ENCODE data around the gene FAHD2B. TPM values are rescaled to one million over a fixed set of nuclear protein-coding genes. Genes with fewer than 3 reads are reported as not detected.
"Not testable (repeated sequence)": the region's sequence is repeated elsewhere in the genome, so short reads cannot be mapped to it uniquely, and the experiment has no call there.

Gene FAHD2B
- total RNA-seq, 2 donors from 2014 or later: 36.3 to 49.7 TPM

DNA sequence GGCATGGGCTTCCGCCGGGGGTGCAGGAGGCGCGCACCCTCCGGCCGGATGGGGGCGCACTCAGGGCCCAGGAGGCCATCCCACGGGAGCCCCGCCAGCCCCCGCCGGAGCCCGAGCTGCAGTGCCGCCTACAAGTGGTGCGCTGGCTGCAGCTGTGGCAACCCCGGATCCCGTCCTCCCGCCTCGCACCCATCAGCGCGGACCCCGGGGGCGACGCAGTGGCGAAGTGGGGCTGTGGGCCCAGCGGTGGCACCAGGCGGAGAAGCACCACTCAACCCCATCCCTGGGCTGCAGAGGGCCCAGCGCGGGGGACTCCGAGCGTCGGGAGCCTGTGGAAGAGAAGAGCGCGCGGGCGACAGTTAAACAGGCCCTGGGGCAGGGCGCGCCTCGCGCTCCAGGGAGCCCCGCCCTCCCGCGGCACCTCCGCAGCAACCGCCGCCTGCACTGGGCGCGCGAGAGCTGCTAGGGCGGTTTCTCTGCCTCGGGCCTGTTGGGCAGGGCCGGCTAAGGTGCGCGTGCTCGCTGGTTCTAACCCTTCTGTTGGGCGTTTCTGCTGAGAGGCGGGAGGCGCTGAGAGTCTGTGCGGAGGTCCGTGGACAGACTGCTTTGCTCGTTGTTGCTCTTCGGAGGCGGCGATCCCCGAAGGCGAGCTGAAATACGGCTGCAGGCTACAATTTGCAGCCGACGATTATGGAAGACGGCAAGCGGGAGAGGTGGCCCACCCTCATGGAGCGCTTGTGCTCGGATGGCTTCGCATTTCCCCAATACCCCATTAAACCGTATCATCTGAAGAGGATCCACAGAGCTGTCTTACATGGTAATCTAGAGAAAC lies 18.6 kb upstream of the FAHD2B start, which contains the start of gene ANKRD36:
TSS of gene ANKRD36 (plus strand) at position 104 of the 832 bp plus-strand sequence. CDS start at position 691, 587 bp downstream.
- not testable (repeated sequence) for H3K27me3 ChIP-seq (ENCODE audit: control insufficient read depth, insufficient read depth, low read length, poor library complexity, severe bottlenecking); H3K36me3 ChIP-seq (ENCODE audit: control insufficient read depth, insufficient read depth, low read length); H3K4me1 ChIP-seq (ENCODE audit: control insufficient read depth, insufficient read depth, low read length); H3K36me3 Mint-ChIP-seq (ENCODE audit: low read depth); H3K27me3 Mint-ChIP-seq (ENCODE audit: insufficient read depth); H3K4me1 Mint-ChIP-seq; H3K9me3 ChIP-seq (ENCODE audit: control insufficient read depth, low read length); H3K9me3 Mint-ChIP-seq
- Mint-ChIP-seq H3K4me3 (peak within 1 kb of the TSS; percentile 89), H3K27ac (peak within 1 kb of the TSS; percentile 94)
- H3K27ac ChIP-seq (ENCODE audit: low read depth, low read length): peak within 1 kb of the TSS; percentile 76
- H3K9ac ChIP-seq (ENCODE audit: extremely low read depth, low read length, poor library complexity, severe bottlenecking): peak within 1 kb of the TSS; percentile 53
- peak within 1 kb of the TSS; percentile 82 for H3K4me3 ChIP-seq (ENCODE audit: low read length)
- peak; percentile 91 for DNase-seq
- TF ChIP-seq, protein P1, sequence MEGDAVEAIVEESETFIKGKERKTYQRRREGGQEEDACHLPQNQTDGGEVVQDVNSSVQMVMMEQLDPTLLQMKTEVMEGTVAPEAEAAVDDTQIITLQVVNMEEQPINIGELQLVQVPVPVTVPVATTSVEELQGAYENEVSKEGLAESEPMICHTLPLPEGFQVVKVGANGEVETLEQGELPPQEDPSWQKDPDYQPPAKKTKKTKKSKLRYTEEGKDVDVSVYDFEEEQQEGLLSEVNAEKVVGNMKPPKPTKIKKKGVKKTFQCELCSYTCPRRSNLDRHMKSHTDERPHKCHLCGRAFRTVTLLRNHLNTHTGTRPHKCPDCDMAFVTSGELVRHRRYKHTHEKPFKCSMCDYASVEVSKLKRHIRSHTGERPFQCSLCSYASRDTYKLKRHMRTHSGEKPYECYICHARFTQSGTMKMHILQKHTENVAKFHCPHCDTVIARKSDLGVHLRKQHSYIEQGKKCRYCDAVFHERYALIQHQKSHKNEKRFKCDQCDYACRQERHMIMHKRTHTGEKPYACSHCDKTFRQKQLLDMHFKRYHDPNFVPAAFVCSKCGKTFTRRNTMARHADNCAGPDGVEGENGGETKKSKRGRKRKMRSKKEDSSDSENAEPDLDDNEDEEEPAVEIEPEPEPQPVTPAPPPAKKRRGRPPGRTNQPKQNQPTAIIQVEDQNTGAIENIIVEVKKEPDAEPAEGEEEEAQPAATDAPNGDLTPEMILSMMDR (conservative IDR thresholded peaks at IDR 0.05): peak; percentile 71
- 0% methylated on average over 5 to 51 of the region's 74 CpGs for WGBS, 2 experiments (ENCODE audit: insufficient coverage in 1 of 2, insufficient read length in 1 of 2)

DNA sequence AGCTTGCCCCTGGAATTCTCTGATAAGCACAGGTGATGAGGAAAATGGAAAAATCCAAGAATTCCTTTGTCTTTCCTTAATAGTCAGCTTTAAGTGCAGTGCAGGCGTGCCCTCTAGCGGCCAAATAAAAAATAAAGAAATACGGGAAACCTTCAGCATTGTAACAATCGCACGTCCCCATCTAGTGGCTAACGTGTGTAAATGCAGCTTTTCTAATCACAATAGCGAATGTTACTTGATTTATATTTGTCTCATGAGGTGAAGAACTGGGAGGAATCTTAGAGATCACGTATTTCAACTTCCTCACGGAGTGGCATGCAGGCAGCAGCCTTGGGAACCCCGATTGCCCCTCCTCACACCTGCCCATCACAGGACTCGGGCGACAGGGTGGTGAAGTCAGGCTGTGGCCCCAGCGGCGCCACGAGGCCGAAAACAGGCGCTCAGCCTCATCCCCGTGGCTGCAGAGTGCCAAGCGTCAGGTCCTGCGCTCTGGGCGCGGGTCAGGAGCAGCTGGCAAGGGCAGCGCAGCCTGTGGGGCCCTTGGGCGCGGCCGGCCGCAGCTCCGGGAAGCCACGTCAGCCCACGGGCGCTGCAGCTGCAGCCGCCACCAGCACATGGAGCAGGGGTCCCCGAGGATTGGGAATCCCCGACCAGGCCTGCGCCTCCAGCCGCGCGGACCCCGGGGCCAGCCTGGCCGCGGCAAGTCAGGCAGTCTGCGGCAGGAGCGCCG lies 17.8 kb upstream of the FAHD2B start:
- DNase-seq: peak; percentile 87
- Mint-ChIP-seq H3K27ac (peak overlapping the region; percentile 80), H3K4me3 (peak overlapping the region; percentile 89)
- Histone ChIP-seq H3K27ac (ENCODE audit: low read depth, low read length) (peak overlapping the region; percentile 76), H3K9ac (ENCODE audit: extremely low read depth, low read length, poor library complexity, severe bottlenecking) (peak overlapping the region; percentile 53), H3K4me3 (ENCODE audit: low read length) (peak overlapping the region; percentile 80)
- TF ChIP-seq, protein P1 (conservative IDR thresholded peaks at IDR 0.05): peak; percentile 90
- 1% methylated on average over 40 of the region's 44 CpGs; no CpG with 5 or more reads in 1 of the 2 experiments for WGBS, 2 experiments (ENCODE audit: insufficient coverage in 1 of 2, insufficient read length in 1 of 2)
- not testable (repeated sequence) for H3K4me1 Mint-ChIP-seq; H3K36me3 Mint-ChIP-seq (ENCODE audit: low read depth); H3K9me3 ChIP-seq (ENCODE audit: control insufficient read depth, low read length); H3K27me3 ChIP-seq (ENCODE audit: control insufficient read depth, insufficient read depth, low read length, poor library complexity, severe bottlenecking); H3K9me3 Mint-ChIP-seq; H3K36me3 ChIP-seq (ENCODE audit: control insufficient read depth, insufficient read depth, low read length); H3K4me1 ChIP-seq (ENCODE audit: control insufficient read depth, insufficient read depth, low read length); H3K27me3 Mint-ChIP-seq (ENCODE audit: insufficient read depth)

DNA sequence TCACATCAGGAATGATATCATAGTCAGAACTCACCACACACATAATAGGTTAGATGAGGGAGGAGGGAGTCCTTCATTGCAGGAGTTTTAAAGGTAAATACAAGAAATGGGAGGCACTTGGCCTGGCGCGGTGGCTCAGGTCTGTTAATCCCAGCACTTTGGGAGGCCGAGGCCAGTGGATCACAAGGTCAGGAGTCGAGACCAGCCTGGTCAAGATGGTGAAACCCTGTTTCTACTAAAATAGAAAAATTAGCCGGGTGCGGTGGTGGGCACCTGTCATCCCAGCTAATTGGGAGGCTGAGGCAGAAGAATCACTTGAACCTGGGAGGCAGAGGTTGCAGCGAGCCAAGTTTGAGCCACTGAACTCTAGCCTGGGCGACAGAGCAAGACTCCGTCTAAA lies 16.6 kb upstream of the FAHD2B start:
- H3K4me1 ChIP-seq (ENCODE audit: control insufficient read depth, insufficient read depth, low read length); H3K9me3 Mint-ChIP-seq; H3K4me3 Mint-ChIP-seq; H3K9ac ChIP-seq (ENCODE audit: extremely low read depth, low read length, poor library complexity, severe bottlenecking); H3K27ac ChIP-seq (ENCODE audit: low read depth, low read length); H3K27ac Mint-ChIP-seq; H3K4me1 Mint-ChIP-seq; H3K36me3 ChIP-seq (ENCODE audit: control insufficient read depth, insufficient read depth, low read length); H3K27me3 Mint-ChIP-seq (ENCODE audit: insufficient read depth); H3K36me3 Mint-ChIP-seq (ENCODE audit: low read depth); H3K4me3 ChIP-seq (ENCODE audit: low read length); DNase-seq; H3K27me3 ChIP-seq (ENCODE audit: control insufficient read depth, insufficient read depth, low read length, poor library complexity, severe bottlenecking); H3K9me3 ChIP-seq (ENCODE audit: control insufficient read depth, low read length): not testable (repeated sequence)
- 89 to 91% methylated on average over 6 to 9 of the region's 9 CpGs for WGBS, 2 experiments (ENCODE audit: insufficient coverage in 1 of 2, insufficient read length in 1 of 2)

DNA sequence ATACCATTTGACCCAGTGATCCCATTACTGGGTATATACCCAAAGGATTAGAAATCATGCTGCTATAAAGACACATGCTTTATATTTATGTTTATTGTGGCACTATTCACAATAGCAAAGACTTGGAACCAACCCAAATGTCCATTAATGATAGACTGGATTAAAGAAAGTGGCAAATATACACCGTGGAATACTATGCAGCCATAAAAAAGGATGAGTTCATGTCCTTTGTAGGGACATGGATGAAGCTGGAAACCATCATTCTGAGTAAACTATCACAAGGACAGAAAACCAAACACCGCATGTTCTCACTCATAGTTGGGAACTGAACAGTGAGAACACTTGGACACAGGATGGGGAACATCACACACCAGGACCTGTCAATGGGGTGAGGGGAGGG lies 12.2 kb upstream of the FAHD2B start:
- not testable (repeated sequence) for H3K4me1 ChIP-seq (ENCODE audit: control insufficient read depth, insufficient read depth, low read length); DNase-seq; H3K36me3 ChIP-seq (ENCODE audit: control insufficient read depth, insufficient read depth, low read length); H3K27ac Mint-ChIP-seq; H3K9me3 ChIP-seq (ENCODE audit: control insufficient read depth, low read length); H3K9me3 Mint-ChIP-seq; H3K9ac ChIP-seq (ENCODE audit: extremely low read depth, low read length, poor library complexity, severe bottlenecking); H3K4me1 Mint-ChIP-seq; H3K4me3 ChIP-seq (ENCODE audit: low read length); H3K4me3 Mint-ChIP-seq; H3K27ac ChIP-seq (ENCODE audit: low read depth, low read length); H3K27me3 ChIP-seq (ENCODE audit: control insufficient read depth, insufficient read depth, low read length, poor library complexity, severe bottlenecking); H3K36me3 Mint-ChIP-seq (ENCODE audit: low read depth)
- WGBS, 2 experiments (ENCODE audit: insufficient coverage in 1 of 2, insufficient read length in 1 of 2): 96% methylated on average over 2 of the region's 2 CpGs; no CpG with 5 or more reads in 1 of the 2 experiments
- H3K27me3 Mint-ChIP-seq (ENCODE audit: insufficient read depth): peaks cover 20% of the 10 kb centered on the region

DNA sequence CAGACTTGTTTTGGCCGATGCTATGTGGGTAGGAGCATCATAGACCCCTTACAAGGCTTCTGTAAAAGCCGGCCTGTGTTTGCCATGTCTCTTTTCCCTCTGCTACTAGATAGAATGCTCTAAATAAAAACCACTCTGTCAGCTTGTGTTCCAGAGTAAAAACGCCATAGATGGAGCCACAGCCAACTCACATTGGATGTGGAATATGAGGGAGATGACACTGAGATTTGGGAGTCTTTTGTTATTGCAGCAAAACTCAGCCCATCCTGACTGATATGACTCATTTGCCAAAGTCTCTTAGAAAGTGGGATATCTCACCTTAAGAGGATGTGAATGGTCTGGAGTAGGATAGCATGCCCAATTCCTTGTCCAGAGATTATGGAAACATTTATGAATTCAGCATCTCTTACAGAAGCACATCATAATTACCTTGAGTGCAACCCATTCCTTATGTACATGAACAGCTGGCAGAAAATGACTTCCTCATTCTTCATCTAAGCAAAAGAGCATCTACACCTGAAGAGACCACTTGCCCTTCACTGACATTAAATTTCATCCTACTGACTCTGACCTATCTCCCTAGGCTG lies 4.2 kb upstream of the FAHD2B start:
- H3K4me3 Mint-ChIP-seq; H3K9me3 ChIP-seq (ENCODE audit: control insufficient read depth, low read length); H3K27ac Mint-ChIP-seq; H3K27me3 ChIP-seq (ENCODE audit: control insufficient read depth, insufficient read depth, low read length, poor library complexity, severe bottlenecking); H3K9ac ChIP-seq (ENCODE audit: extremely low read depth, low read length, poor library complexity, severe bottlenecking); H3K4me3 ChIP-seq (ENCODE audit: low read length); DNase-seq; H3K27ac ChIP-seq (ENCODE audit: low read depth, low read length); H3K36me3 Mint-ChIP-seq (ENCODE audit: low read depth); H3K4me1 ChIP-seq (ENCODE audit: control insufficient read depth, insufficient read depth, low read length); H3K36me3 ChIP-seq (ENCODE audit: control insufficient read depth, insufficient read depth, low read length): not testable (repeated sequence)
- peaks cover 19% of the 10 kb centered on the region for H3K27me3 Mint-ChIP-seq (ENCODE audit: insufficient read depth)
- H3K9me3 Mint-ChIP-seq: peaks cover 24% of the 10 kb centered on the region
- H3K4me1 Mint-ChIP-seq: peaks cover 19% of the 10 kb centered on the region
- WGBS, 2 experiments (ENCODE audit: insufficient coverage in 1 of 2, insufficient read length in 1 of 2): 80 to 100% methylated on average over 2 to 3 of the region's 3 CpGs
